Right ventricle myocardium superior (tissue), 1 donor: ENCODE results near the gene PPP6R3. TPM values are rescaled to one million over a fixed set of nuclear protein-coding genes. Genes with fewer than 3 reads are reported as not detected.

ENCODE experiments used
- ATAC-seq: fragments of 200-7000 bp; cut with Tn5 transposase; one replicate; pipeline ENCODE4 v1.9.1; 2020; ENCODE audit warnings: mild to moderate bottlenecking; ENCODE audit not compliant: poor library complexity
- DNase-seq: peaks from one replicate; pipeline ENCODE4 v3.0.0-alpha.2; 2020
- intact Hi-C: fragments of 100-400 bp; cut with DNase I; formaldehyde crosslinking; loops from one replicate; pipeline ENCODE4 v1.11.2; 2022
- total RNA-seq: library from RNA; stranded (reverse); fragmentation: NEBNext Ultra II Directional; extraction: Animal tissue kit (Norgen Biotek cat#: 25700); gene quantifications from one replicate; pipeline ENCODE4 v1.2.1, GENCODE V29; 2021
- donor health status: DM: no; HTN: yes; CAD: no; lungs with severe emphysema.

PPP6R3 gene
- total RNA-seq, 1 donor from 2014 or later = 73.9 TPM

- ATAC-seq = no peak
- intact Hi-C loops = no loop called here
Observed at GRCh38 chr11:68503792-68504191, 43.2 kb downstream of the PPP6R3 start.

GRCh38 chr11:68504432-68505066 lies 44.0 kb downstream of the PPP6R3 start:
- intact Hi-C loops = no loop called here
- DNase-seq (no peak), ATAC-seq (peak; percentile 3)

More at GRCh38 chr11:68503792-68504191, 43.2 kb downstream of the PPP6R3 start:
- DNase-seq = no peak

- ATAC-seq (peak; percentile 55), DNase-seq (no peak)
- intact Hi-C loops = no loop called here
Observed at GRCh38 chr11:68505596-68505995, 45.0 kb downstream of the PPP6R3 start.

- intact Hi-C loops = no loop called here
- ATAC-seq = no peak
- no peak for DNase-seq
Observed at GRCh38 chr11:68506908-68507307, 46.4 kb downstream of the PPP6R3 start.

GRCh38 chr11:68508425-68508824 lies 47.9 kb downstream of the PPP6R3 start:
- no peak for ATAC-seq
- intact Hi-C loops = no loop called here

GRCh38 chr11:68509066-68509465 lies 48.5 kb downstream of the PPP6R3 start:
- ATAC-seq = no peak
- DNase-seq = no peak
- intact Hi-C loops = no loop called here

More at GRCh38 chr11:68508425-68508824, 47.9 kb downstream of the PPP6R3 start:
- DNase-seq = no peak

- ATAC-seq (no peak), DNase-seq (no peak)
- intact Hi-C loops = no loop called here
Observed at GRCh38 chr11:68513930-68514487, 53.5 kb downstream of the PPP6R3 start.

GRCh38 chr11:68517121-68517741 lies 56.7 kb downstream of the PPP6R3 start:
- ATAC-seq (no peak), DNase-seq (no peak)
- intact Hi-C loops = no loop called here

- no peak for ATAC-seq
- intact Hi-C loops = no loop called here
Observed at GRCh38 chr11:68518191-68518590, 57.6 kb downstream of the PPP6R3 start.

GRCh38 chr11:68521969-68522652 lies 61.6 kb downstream of the PPP6R3 start:
- ATAC-seq (no peak), DNase-seq (no peak)
- intact Hi-C loops = no loop called here

More at GRCh38 chr11:68518191-68518590, 57.6 kb downstream of the PPP6R3 start:
- DNase-seq = no peak

GRCh38 chr11:68523033-68523432 lies 62.5 kb downstream of the PPP6R3 start:
- ATAC-seq = no peak
- intact Hi-C loops = no loop called here
- DNase-seq = no peak

- intact Hi-C loops = no loop called here
- ATAC-seq (no peak), DNase-seq (no peak)
Observed at GRCh38 chr11:68523743-68524142, 63.2 kb downstream of the PPP6R3 start.

- intact Hi-C loops = no loop called here
- DNase-seq (no peak), ATAC-seq (peak; percentile 47)
Observed at GRCh38 chr11:68524213-68524612, 63.7 kb downstream of the PPP6R3 start.

- intact Hi-C loops = no loop called here
- DNase-seq (no peak), ATAC-seq (peak; percentile 44)
Observed at GRCh38 chr11:68524681-68525080, 64.1 kb downstream of the PPP6R3 start.

GRCh38 chr11:68525336-68525735 lies 64.8 kb downstream of the PPP6R3 start:
- no peak for ATAC-seq
- intact Hi-C loops = no loop called here

GRCh38 chr11:68525930-68526329 lies 65.4 kb downstream of the PPP6R3 start:
- intact Hi-C loops = no loop called here
- ATAC-seq = no peak
- DNase-seq = no peak

More at GRCh38 chr11:68525336-68525735, 64.8 kb downstream of the PPP6R3 start:
- DNase-seq = no peak

- peak; percentile 34 for ATAC-seq
- intact Hi-C loops = no loop called here
- no peak for DNase-seq
Observed at GRCh38 chr11:68527585-68527984, 67.0 kb downstream of the PPP6R3 start.

GRCh38 chr11:68528630-68529029 lies 68.1 kb downstream of the PPP6R3 start:
- intact Hi-C loops = no loop called here
- ATAC-seq = no peak
- DNase-seq = no peak

- intact Hi-C loops = loop anchor here (10.0 kb wide), 1 partner anchor 66 kb away; the partner anchor contains the start of gene PPP6R3
- ATAC-seq (no peak), DNase-seq (no peak)
Observed at GRCh38 chr11:68531129-68531693, 70.7 kb downstream of the PPP6R3 start.
